Transverse colon (tissue), 3 donors: ENCODE results near the gene ALDH16A1.

Experiments used
- POLR2A ChIP-seq: fragments of 450-650 bp; IDR thresholded peaks from one replicate; pipeline ENCODE4 v1.6.1; 2016; ENCODE audit warnings: antibody characterized with exemption, mild to moderate bottlenecking, moderate library complexity
- TF ChIP-seq, protein P1 (sequence below), 5 experiments: fragments of 200-600 bp in 3 of 5; fragments of 450-650 bp in 2 of 5; sonication (generic) in 3 of 5; IDR thresholded peaks; 1 replicate in 2 of 5; 2 replicates in 3 of 5; pipeline ENCODE4 v1.5.1; 2016 to 2017; ENCODE audit warnings: antibody characterized with exemption in 5 of 5, inconsistent platforms in 3 of 5, mild to moderate bottlenecking in 2 of 5, moderate library complexity in 1 of 5

DNA sequence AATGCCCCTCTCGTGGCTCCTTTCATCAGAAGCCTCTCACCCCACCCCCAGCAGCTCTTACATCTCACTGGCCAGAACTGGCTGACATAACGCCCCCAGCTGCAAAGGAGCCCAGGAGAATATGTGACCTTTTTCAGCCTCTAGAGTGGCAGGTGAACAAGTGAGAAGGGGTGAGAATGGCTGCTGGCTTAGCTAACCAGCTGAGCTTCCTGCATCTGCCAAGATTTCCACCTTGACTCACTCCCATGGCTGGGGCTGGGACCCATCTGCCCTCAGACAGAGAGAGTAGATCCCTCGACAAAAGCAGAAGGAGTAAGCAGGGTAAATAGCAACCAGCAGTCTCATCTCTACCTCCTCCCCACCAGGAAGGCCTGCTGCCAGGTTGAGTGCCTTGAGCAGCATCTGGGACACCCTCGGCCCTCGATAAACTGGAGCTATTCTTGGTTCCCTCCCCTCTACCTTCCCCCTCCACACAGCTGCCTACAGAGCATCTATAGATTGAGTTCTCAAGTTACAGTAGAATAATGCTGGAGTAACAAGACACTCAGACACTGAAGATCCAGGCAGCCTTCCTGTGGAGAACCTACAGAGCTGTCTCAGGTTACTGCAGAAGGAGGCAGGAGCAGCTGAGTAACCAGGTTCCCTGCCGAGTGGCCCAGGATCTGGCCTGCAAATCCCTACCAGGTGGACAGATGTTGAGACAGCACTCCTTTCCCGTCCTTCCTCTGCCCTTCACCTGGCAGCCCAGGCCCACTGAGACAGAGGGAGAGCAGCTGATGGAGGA, 49.4 kb upstream of the ALDH16A1 start:
- no peak for TF ChIP-seq POLR2A
- TF ChIP-seq, protein P1, sequence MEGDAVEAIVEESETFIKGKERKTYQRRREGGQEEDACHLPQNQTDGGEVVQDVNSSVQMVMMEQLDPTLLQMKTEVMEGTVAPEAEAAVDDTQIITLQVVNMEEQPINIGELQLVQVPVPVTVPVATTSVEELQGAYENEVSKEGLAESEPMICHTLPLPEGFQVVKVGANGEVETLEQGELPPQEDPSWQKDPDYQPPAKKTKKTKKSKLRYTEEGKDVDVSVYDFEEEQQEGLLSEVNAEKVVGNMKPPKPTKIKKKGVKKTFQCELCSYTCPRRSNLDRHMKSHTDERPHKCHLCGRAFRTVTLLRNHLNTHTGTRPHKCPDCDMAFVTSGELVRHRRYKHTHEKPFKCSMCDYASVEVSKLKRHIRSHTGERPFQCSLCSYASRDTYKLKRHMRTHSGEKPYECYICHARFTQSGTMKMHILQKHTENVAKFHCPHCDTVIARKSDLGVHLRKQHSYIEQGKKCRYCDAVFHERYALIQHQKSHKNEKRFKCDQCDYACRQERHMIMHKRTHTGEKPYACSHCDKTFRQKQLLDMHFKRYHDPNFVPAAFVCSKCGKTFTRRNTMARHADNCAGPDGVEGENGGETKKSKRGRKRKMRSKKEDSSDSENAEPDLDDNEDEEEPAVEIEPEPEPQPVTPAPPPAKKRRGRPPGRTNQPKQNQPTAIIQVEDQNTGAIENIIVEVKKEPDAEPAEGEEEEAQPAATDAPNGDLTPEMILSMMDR (IDR thresholded peaks at IDR 0.05), result no peak
